ENCODE data around the gene GRM7.

- TF ChIP-seq CTCF (tag by site-specific recombination; IDR thresholded peaks at IDR 0.05): no peak
- TF ChIP-seq ZNF184 (tag by site-specific recombination; IDR thresholded peaks at IDR 0.05): no peak
- TF ChIP-seq ATF2 (tag by site-specific recombination; IDR thresholded peaks at IDR 0.05; ENCODE audit: low read depth): no peak
- no peak for TF ChIP-seq ZNF792 (tag by site-specific recombination; IDR thresholded peaks at IDR 0.05)
- no peak for TF ChIP-seq RBAK (tag by site-specific recombination; IDR thresholded peaks at IDR 0.05)
- TF ChIP-seq YY1 (tag by site-specific recombination; IDR thresholded peaks at IDR 0.05): no peak
- no peak for TF ChIP-seq ZBTB20 (tag by site-specific recombination; IDR thresholded peaks at IDR 0.05)
Observed at GRCh38 chr3:7437231-7437630, 576.3 kb downstream of the GRM7 start.
